Measurements from ENCODE around the gene THY1. TPM values are rescaled to one million over a fixed set of nuclear protein-coding genes. Genes with fewer than 3 reads are reported as not detected.

THY1 gene
- total RNA-seq, 1 donor, result 400 TPM

GRCh38 chr11:119447664-119448242 lies 24.8 kb upstream of the THY1 start:
- peaks cover 5% of the 10 kb centered on the region for H3K4me1 ChIP-seq (ENCODE audit: insufficient read depth, low read length)
- no peak overlapping the region for H3K4me2 ChIP-seq (ENCODE audit: insufficient read depth, low read length)
- no peak overlapping the region for H3K27ac ChIP-seq (ENCODE audit: low read depth, low read length)
- no peak for TF ChIP-seq CTCF (IDR thresholded peaks at IDR 0.05; ENCODE audit: extremely low read depth, low read depth, low read length)
- H2AFZ ChIP-seq (ENCODE audit: low read length), result peak overlapping the region; percentile 37
- DNase-seq (ENCODE audit: insufficient read length, low spot score, missing footprints), result no peak
- H3K9me3 ChIP-seq (ENCODE audit: low read depth, low read length), result no peaks in the 10 kb centered on the region
- H3K27me3 ChIP-seq (ENCODE audit: insufficient read depth, low read length), result no peaks in the 10 kb centered on the region
- no peaks in the 10 kb centered on the region for H3K36me3 ChIP-seq (ENCODE audit: insufficient read depth, low read length)
- H3K4me3 ChIP-seq (ENCODE audit: insufficient read depth, low read length), result no peak overlapping the region
- no peaks in the 10 kb centered on the region for H3K79me2 ChIP-seq (ENCODE audit: insufficient read depth, low read length)
- H4K20me1 ChIP-seq (ENCODE audit: insufficient read depth, low read length), result no peaks in the 10 kb centered on the region

GRCh38 chr11:119446871-119447663 lies 24.1 kb upstream of the THY1 start:
- Histone ChIP-seq H3K27me3 (ENCODE audit: insufficient read depth, low read length) (no peaks in the 10 kb centered on the region), H3K36me3 (ENCODE audit: insufficient read depth, low read length) (no peaks in the 10 kb centered on the region), H3K4me2 (ENCODE audit: insufficient read depth, low read length) (no peak overlapping the region), H3K4me1 (ENCODE audit: insufficient read depth, low read length) (peaks cover 5% of the 10 kb centered on the region), H2AFZ (ENCODE audit: low read length) (peak overlapping the region; percentile 37), H3K4me3 (ENCODE audit: insufficient read depth, low read length) (no peak overlapping the region), H3K27ac (ENCODE audit: low read depth, low read length) (no peak overlapping the region), H4K20me1 (ENCODE audit: insufficient read depth, low read length) (no peaks in the 10 kb centered on the region), H3K79me2 (ENCODE audit: insufficient read depth, low read length) (no peaks in the 10 kb centered on the region), H3K9me3 (ENCODE audit: low read depth, low read length) (no peaks in the 10 kb centered on the region)
- no peak for DNase-seq (ENCODE audit: insufficient read length, low spot score, missing footprints)
- no peak for TF ChIP-seq CTCF (IDR thresholded peaks at IDR 0.05; ENCODE audit: extremely low read depth, low read depth, low read length)

GRCh38 chr11:119446434-119446833 lies 23.5 kb upstream of the THY1 start:
- TF ChIP-seq CTCF (IDR thresholded peaks at IDR 0.05; ENCODE audit: extremely low read depth, low read depth, low read length), result no peak
- Histone ChIP-seq H3K4me1 (ENCODE audit: insufficient read depth, low read length) (peaks cover 5% of the 10 kb centered on the region), H4K20me1 (ENCODE audit: insufficient read depth, low read length) (no peaks in the 10 kb centered on the region), H3K36me3 (ENCODE audit: insufficient read depth, low read length) (no peaks in the 10 kb centered on the region), H3K79me2 (ENCODE audit: insufficient read depth, low read length) (no peaks in the 10 kb centered on the region), H3K27me3 (ENCODE audit: insufficient read depth, low read length) (no peaks in the 10 kb centered on the region), H3K9me3 (ENCODE audit: low read depth, low read length) (no peaks in the 10 kb centered on the region), H3K27ac (ENCODE audit: low read depth, low read length) (no peak overlapping the region), H3K4me2 (ENCODE audit: insufficient read depth, low read length) (no peak overlapping the region), H3K4me3 (ENCODE audit: insufficient read depth, low read length) (no peak overlapping the region), H2AFZ (ENCODE audit: low read length) (no peak overlapping the region)
- no peak for DNase-seq (ENCODE audit: insufficient read length, low spot score, missing footprints)

- H3K4me2 ChIP-seq (ENCODE audit: insufficient read depth, low read length), result no peak overlapping the region
- H3K36me3 ChIP-seq (ENCODE audit: insufficient read depth, low read length), result no peaks in the 10 kb centered on the region
- H4K20me1 ChIP-seq (ENCODE audit: insufficient read depth, low read length), result no peaks in the 10 kb centered on the region
- TF ChIP-seq CTCF (IDR thresholded peaks at IDR 0.05; ENCODE audit: extremely low read depth, low read depth, low read length), result no peak
- no peak for DNase-seq (ENCODE audit: insufficient read length, low spot score, missing footprints)
- H3K27ac ChIP-seq (ENCODE audit: low read depth, low read length), result no peak overlapping the region
- no peak overlapping the region for H2AFZ ChIP-seq (ENCODE audit: low read length)
- H3K4me1 ChIP-seq (ENCODE audit: insufficient read depth, low read length), result peaks cover 5% of the 10 kb centered on the region
- no peaks in the 10 kb centered on the region for H3K27me3 ChIP-seq (ENCODE audit: insufficient read depth, low read length)
- H3K79me2 ChIP-seq (ENCODE audit: insufficient read depth, low read length), result no peaks in the 10 kb centered on the region
- H3K9me3 ChIP-seq (ENCODE audit: low read depth, low read length), result no peaks in the 10 kb centered on the region
- H3K4me3 ChIP-seq (ENCODE audit: insufficient read depth, low read length), result no peak overlapping the region
These were observed 22.9 kb upstream of the THY1 start for GRCh38 chr11:119445850-119446249.
